Measurements from ENCODE around the gene DNAAF8.
"Not testable (repeated sequence)": the region's sequence is repeated elsewhere in the genome, so short reads cannot be mapped to it uniquely, and the experiment has no call there.

The DNAAF8 gene

GRCh38 chr16:4728676-4729075 is 5.7 kb upstream of the DNAAF8 start:
- no peak for TF ChIP-seq CTCF (IDR thresholded peaks at IDR 0.05; ENCODE audit: extremely low read depth, missing control alignments)
- no peak for DNase-seq (ENCODE audit: low spot score)

- DNase-seq (ENCODE audit: low spot score) = no peak
- no peak for TF ChIP-seq CTCF (IDR thresholded peaks at IDR 0.05; ENCODE audit: extremely low read depth, missing control alignments)
These were observed 4.5 kb upstream of the DNAAF8 start for GRCh38 chr16:4729876-4730275.

- no peak for TF ChIP-seq CTCF (IDR thresholded peaks at IDR 0.05; ENCODE audit: extremely low read depth, missing control alignments)
- DNase-seq (ENCODE audit: low spot score) = no peak
These were observed 1.1 kb upstream of the DNAAF8 start for GRCh38 chr16:4733211-4733742.

GRCh38 chr16:4733747-4734062 is 632 bp upstream of the DNAAF8 start:
- no peak for TF ChIP-seq CTCF (IDR thresholded peaks at IDR 0.05; ENCODE audit: extremely low read depth, missing control alignments)
- DNase-seq (ENCODE audit: low spot score) = no peak

GRCh38 chr16:4734730-4735535 is 596 bp downstream of the DNAAF8 start:
- no peak for TF ChIP-seq CTCF (IDR thresholded peaks at IDR 0.05; ENCODE audit: extremely low read depth, missing control alignments)
- peak; percentile 96 for DNase-seq (ENCODE audit: low spot score)

GRCh38 chr16:4736546-4736945 is 2.2 kb downstream of the DNAAF8 start:
- DNase-seq (ENCODE audit: low spot score) = no peak
- TF ChIP-seq CTCF (IDR thresholded peaks at IDR 0.05; ENCODE audit: extremely low read depth, missing control alignments) = no peak

- no peak for DNase-seq (ENCODE audit: low spot score)
- TF ChIP-seq CTCF (IDR thresholded peaks at IDR 0.05; ENCODE audit: extremely low read depth, missing control alignments) = no peak
These were observed 3.2 kb downstream of the DNAAF8 start for GRCh38 chr16:4737545-4737944.

GRCh38 chr16:4738370-4738769 is 4.0 kb downstream of the DNAAF8 start:
- DNase-seq (ENCODE audit: low spot score) = not testable (repeated sequence)

Data from GM20000 (cell line).